CD14-positive monocyte (primary cell): ENCODE data around the gene PFKFB4. TPM values are rescaled to one million over a fixed set of nuclear protein-coding genes. Genes with fewer than 3 reads are reported as not detected.
A peak's percentile ranks its signal among the peaks of the same experiment; 100 is the strongest.

Source experiments
- DNase-seq, 3 donors: peaks; one replicate each; pipeline ENCODE4 v3.0.0-alpha.2; 2011 to 2022
- H2AFZ ChIP-seq: 2 replicates; pipeline ENCODE4 v1.6.0; 2012; ENCODE audit warnings: mild to moderate bottlenecking, low read depth, low read length, inconsistent platforms; ENCODE audit not compliant: insufficient read depth, poor library complexity, severe bottlenecking
- H3K27ac ChIP-seq, 2 donors: 1 replicate in 1 of 2; 2 replicates in 1 of 2; pipeline ENCODE4 v1.5.1; 2012 to 2013; ENCODE audit warnings: low read length in 2 of 2, control low read depth in 1 of 2, inconsistent platforms in 1 of 2, low read depth in 1 of 2, mild to moderate bottlenecking in 1 of 2
- H3K27me3 ChIP-seq, 2 donors: one replicate each; pipeline versions ENCODE4 v1.6.0 to v1.6.1; 2011 to 2013; ENCODE audit warnings: low read length in 2 of 2; ENCODE audit not compliant: control insufficient read depth in 2 of 2, insufficient read depth in 2 of 2
- H3K36me3 ChIP-seq, 2 donors: replicated peaks in 1 of 2; 1 replicate in 1 of 2; 2 replicates in 1 of 2; pipeline versions ENCODE4 v1.5.1 to v1.6.1; 2012 to 2013; ENCODE audit warnings: low read length in 2 of 2, control low read depth in 1 of 2, inconsistent platforms in 1 of 2, mild to moderate bottlenecking in 1 of 2; ENCODE audit not compliant: insufficient read depth in 2 of 2, control insufficient read depth in 1 of 2
- H3K4me1 ChIP-seq, 2 donors: 1 replicate in 1 of 2; 2 replicates in 1 of 2; pipeline versions ENCODE4 v1.5.1 to v1.6.1; 2012 to 2013; ENCODE audit warnings: low read length in 2 of 2, control low read depth in 1 of 2, inconsistent platforms in 1 of 2, mild to moderate bottlenecking in 1 of 2, moderate library complexity in 1 of 2; ENCODE audit not compliant: insufficient read depth in 2 of 2, control insufficient read depth in 1 of 2
- H3K4me2 ChIP-seq: replicated peaks from 2 replicates; pipeline ENCODE3; 2012; ENCODE audit warnings: low read length, moderate library complexity, mild to moderate bottlenecking; ENCODE audit not compliant: poor library complexity, severe bottlenecking; ENCODE audit errors: extremely low read depth
- H3K4me3 ChIP-seq, 3 experiments: fragments of 200-600 bp in 1 of 3; sonication (generic) in 1 of 3; replicated peaks in 1 of 3; 1 replicate in 2 of 3; 2 replicates in 1 of 3; pipeline ENCODE4 v1.5.1; 2011 to 2013; ENCODE audit warnings: low read length in 3 of 3, mild to moderate bottlenecking in 3 of 3, control low read depth in 2 of 3, low read depth in 2 of 3, inconsistent platforms in 1 of 3, moderate library complexity in 1 of 3
- H3K79me2 ChIP-seq: 2 replicates; pipeline ENCODE4 v1.6.0; 2012; ENCODE audit warnings: mild to moderate bottlenecking, control low read depth, inconsistent platforms, low read length, moderate library complexity; ENCODE audit not compliant: insufficient read depth
- H3K9ac ChIP-seq: 2 replicates; pipeline ENCODE4 v1.6.0; 2017; ENCODE audit warnings: low read length, mild to moderate bottlenecking; ENCODE audit not compliant: insufficient read depth, poor library complexity, severe bottlenecking
- H3K9me3 ChIP-seq, 2 donors: replicated peaks in 1 of 2; 1 replicate in 1 of 2; 2 replicates in 1 of 2; pipeline versions ENCODE4 v1.5.1 to v1.6.1; 2012 to 2013; ENCODE audit warnings: low read length in 2 of 2, control low read depth in 1 of 2; ENCODE audit not compliant: control insufficient read depth in 1 of 2, insufficient read depth in 1 of 2
- H4K20me1 ChIP-seq: 2 replicates; pipeline ENCODE4 v1.6.0; 2012; ENCODE audit warnings: mild to moderate bottlenecking, low read length, control low read depth, moderate library complexity; ENCODE audit not compliant: insufficient read depth
- H3K27ac Mint-ChIP-seq, 7 donors: one replicate each; pipeline ENCODE4 v1.8.0; 2020; ENCODE audit warnings: mild to moderate bottlenecking in 7 of 7, mixed read lengths in 7 of 7, moderate library complexity in 6 of 7, inconsistent platforms in 2 of 7
- H3K27me3 Mint-ChIP-seq, 3 donors: one replicate each; pipeline ENCODE4 v1.8.0; 2021 to 2022; ENCODE audit warnings: low read depth in 3 of 3, mild to moderate bottlenecking in 3 of 3, mixed read lengths in 3 of 3, moderate library complexity in 3 of 3, inconsistent platforms in 1 of 3
- H3K36me3 Mint-ChIP-seq, 2 donors: one replicate each; pipeline ENCODE4 v1.8.0; 2020; ENCODE audit warnings: mixed read lengths in 2 of 2, inconsistent platforms in 1 of 2, mild to moderate bottlenecking in 1 of 2
- H3K4me1 Mint-ChIP-seq: one replicate; pipeline ENCODE4 v1.8.0; 2020; ENCODE audit warnings: mild to moderate bottlenecking, mixed read lengths
- H3K4me3 Mint-ChIP-seq, 2 donors: one replicate each; pipeline ENCODE4 v1.8.0; 2020; ENCODE audit warnings: mild to moderate bottlenecking in 2 of 2, mixed read lengths in 2 of 2, moderate library complexity in 1 of 2
- H3K9me3 Mint-ChIP-seq, 7 donors: one replicate each; pipeline ENCODE4 v1.8.0; 2020 to 2022; ENCODE audit warnings: mixed read lengths in 7 of 7, mild to moderate bottlenecking in 6 of 7, moderate library complexity in 6 of 7, inconsistent platforms in 2 of 7
- WGBS: methylation state at CpG from one replicate; pipeline ENCODE4 v1.1.5; 2013; ENCODE audit warnings: missing lambda C conversion rate; ENCODE audit not compliant: insufficient coverage; 5-methylcytosine and 5-hydroxymethylcytosine counted together
- intact Hi-C, 2 donors: fragments of 100-400 bp; cut with micrococcal nuclease; formaldehyde crosslinking; loops; one replicate each; pipeline versions ENCODE4 v1.15.0 to v1.15.1; 2023
- polyA plus RNA-seq, 3 donors: library from polyadenylated mRNA; depleted of rRNA in 1 of 3; unstranded in 2 of 3; stranded (reverse) in 1 of 3; fragments of 300-500 nt in 2 of 3; fragments of >200 nt in 1 of 3; fragmentation: Illumina TruSeq in 2 of 3; gene quantifications; 1 replicate in 2 of 3; 2 replicates in 1 of 3; pipeline ENCODE4 v1.2.3, GENCODE V29; 2012 to 2021
- TF ChIP-seq, protein P1 (sequence below): fragments of 200-600 bp; IDR thresholded peaks from one replicate; pipeline ENCODE4 v1.8.0; 2022; ENCODE audit warnings: antibody characterized with exemption, mild to moderate bottlenecking

Gene PFKFB4
- polyA plus RNA-seq, 3 donors: 32.2 to 44.9 (median 34.9) TPM

DNA sequence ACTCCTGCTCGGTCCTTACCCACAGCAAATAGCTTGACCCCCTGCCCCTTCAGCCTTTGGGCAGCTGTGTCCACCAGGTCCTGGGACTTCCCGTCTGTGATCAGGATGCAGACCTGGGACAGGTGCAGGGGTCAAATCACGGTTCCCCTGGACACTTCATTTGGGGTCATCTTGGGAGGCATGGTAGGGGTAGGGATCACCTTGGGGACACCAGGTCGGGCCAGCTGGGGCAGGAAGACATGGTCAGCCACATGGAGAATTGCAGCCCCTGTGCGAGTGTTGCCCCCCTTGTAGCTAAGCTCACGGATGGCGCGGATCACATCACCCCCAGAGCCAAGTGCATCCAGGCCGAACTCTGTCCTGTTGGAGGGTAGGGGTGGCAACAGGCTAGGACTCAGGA is 36.7 kb upstream of the PFKFB4 start:
- TF ChIP-seq, protein P1, sequence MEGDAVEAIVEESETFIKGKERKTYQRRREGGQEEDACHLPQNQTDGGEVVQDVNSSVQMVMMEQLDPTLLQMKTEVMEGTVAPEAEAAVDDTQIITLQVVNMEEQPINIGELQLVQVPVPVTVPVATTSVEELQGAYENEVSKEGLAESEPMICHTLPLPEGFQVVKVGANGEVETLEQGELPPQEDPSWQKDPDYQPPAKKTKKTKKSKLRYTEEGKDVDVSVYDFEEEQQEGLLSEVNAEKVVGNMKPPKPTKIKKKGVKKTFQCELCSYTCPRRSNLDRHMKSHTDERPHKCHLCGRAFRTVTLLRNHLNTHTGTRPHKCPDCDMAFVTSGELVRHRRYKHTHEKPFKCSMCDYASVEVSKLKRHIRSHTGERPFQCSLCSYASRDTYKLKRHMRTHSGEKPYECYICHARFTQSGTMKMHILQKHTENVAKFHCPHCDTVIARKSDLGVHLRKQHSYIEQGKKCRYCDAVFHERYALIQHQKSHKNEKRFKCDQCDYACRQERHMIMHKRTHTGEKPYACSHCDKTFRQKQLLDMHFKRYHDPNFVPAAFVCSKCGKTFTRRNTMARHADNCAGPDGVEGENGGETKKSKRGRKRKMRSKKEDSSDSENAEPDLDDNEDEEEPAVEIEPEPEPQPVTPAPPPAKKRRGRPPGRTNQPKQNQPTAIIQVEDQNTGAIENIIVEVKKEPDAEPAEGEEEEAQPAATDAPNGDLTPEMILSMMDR: no peak
- Histone ChIP-seq H3K4me2 (no peak overlapping the region), H3K27me3 (peaks cover 6 to 47% of the 10 kb centered on the region in 2 donors), H3K9ac (no peak overlapping the region), H3K27ac (no peak overlapping the region), H3K36me3 (peaks cover 9 to 13% of the 10 kb centered on the region in 2 donors), H3K79me2 (no peaks in the 10 kb centered on the region), H3K9me3 (no peaks in the 10 kb centered on the region), H2AFZ (no peak overlapping the region), H3K4me3 (no peak overlapping the region), H4K20me1 (peaks cover 14% of the 10 kb centered on the region), H3K4me1 (peaks cover 6 to 14% of the 10 kb centered on the region in 2 donors)
- Mint-ChIP-seq H3K27ac (no peak overlapping the region), H3K36me3 (peaks cover 16 to 20% of the 10 kb centered on the region in 2 donors), H3K27me3 (peaks cover 47 to 62% (median 57%) of the 10 kb centered on the region in 3 donors), H3K4me3 (no peak overlapping the region), H3K9me3 (peaks cover 0 to 6% (median 3%) of the 10 kb centered on the region in 7 donors), H3K4me1 (peaks cover 12% of the 10 kb centered on the region)
- 93% methylated on average over 8 of the region's 9 CpGs for WGBS
- no peak for DNase-seq
- intact Hi-C loops: no loop called here

DNA sequence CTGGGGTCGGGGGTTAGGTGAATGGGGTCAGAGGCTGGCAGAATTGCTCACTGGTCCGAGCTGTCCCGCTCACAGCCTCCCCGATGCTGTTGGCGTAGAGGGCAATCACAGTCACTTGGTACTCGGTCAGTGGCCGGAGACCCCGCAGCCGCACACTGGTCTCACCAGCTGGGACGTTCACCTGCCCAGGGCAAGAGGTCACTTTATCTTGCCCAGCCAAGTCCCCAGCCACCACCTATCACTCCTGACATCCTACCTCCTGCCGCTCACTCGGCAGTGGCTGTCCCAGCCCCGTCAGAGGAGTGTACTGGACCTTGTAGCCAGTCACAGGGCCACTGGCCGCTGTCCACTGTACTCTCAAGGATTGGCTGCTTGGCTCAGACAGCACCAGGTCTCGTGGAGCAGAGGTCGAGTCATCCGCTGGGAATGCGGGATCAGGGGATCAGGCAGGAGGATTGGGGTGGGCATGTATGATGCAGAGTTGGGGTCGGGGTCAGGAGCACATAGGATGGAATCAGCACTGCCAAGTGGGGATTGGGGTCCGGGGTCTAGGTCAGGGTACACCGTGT is 36.0 kb upstream of the PFKFB4 start:
- Histone ChIP-seq H3K4me2 (no peak overlapping the region), H3K4me3 (no peak overlapping the region), H3K27me3 (peaks cover 6 to 47% of the 10 kb centered on the region in 2 donors), H4K20me1 (peaks cover 8% of the 10 kb centered on the region), H3K27ac (no peak overlapping the region), H3K9me3 (no peaks in the 10 kb centered on the region), H3K36me3 (peaks cover 1 to 5% of the 10 kb centered on the region in 2 donors), H2AFZ (no peak overlapping the region), H3K4me1 (peaks cover 6 to 14% of the 10 kb centered on the region in 2 donors), H3K9ac (no peak overlapping the region), H3K79me2 (no peaks in the 10 kb centered on the region)
- Mint-ChIP-seq H3K4me1 (peaks cover 12% of the 10 kb centered on the region), H3K27ac (no peak overlapping the region), H3K36me3 (peaks cover 9 to 12% of the 10 kb centered on the region in 2 donors), H3K9me3 (peaks cover 0 to 6% (median 3%) of the 10 kb centered on the region in 7 donors), H3K4me3 (peak overlapping the region in 1 of 2 donors; percentile 35), H3K27me3 (peaks cover 53 to 68% (median 59%) of the 10 kb centered on the region in 3 donors)
- WGBS: 94% methylated on average over 21 of the region's 21 CpGs
- TF ChIP-seq, protein P1: no peak
- DNase-seq: no peak
- intact Hi-C loops: no loop called here
